Measurements from ENCODE around the gene TMEM243.
"Not testable (repeated sequence)": the region's sequence is repeated elsewhere in the genome, so short reads cannot be mapped to it uniquely, and the experiment has no call there.

TMEM243 gene

GRCh38 chr7:87219545-87220025, at the start of gene TMEM243:
TMEM243 (minus strand) TSS chr7:87219732; CDS start chr7:87219503, 229 bp downstream.
- peak; percentile 46 to 80 (median 68) for DNase-seq

GRCh38 chr7:87267239-87267900, 47.8 kb upstream of the TMEM243 start:
- DNase-seq, result no peak

- no peak for DNase-seq
These were observed 44.0 kb upstream of the TMEM243 start for GRCh38 chr7:87263537-87263936.

- DNase-seq, result no peak
These were observed 34.1 kb upstream of the TMEM243 start for GRCh38 chr7:87253589-87254087.

GRCh38 chr7:87245671-87246070, 26.1 kb upstream of the TMEM243 start:
- not testable (repeated sequence) for DNase-seq

GRCh38 chr7:87238464-87239051, 19.0 kb upstream of the TMEM243 start:
- not testable (repeated sequence) for DNase-seq

- no peak for DNase-seq
These were observed 15.4 kb upstream of the TMEM243 start for GRCh38 chr7:87234949-87235348.

- DNase-seq, result no peak
These were observed 12.2 kb upstream of the TMEM243 start for GRCh38 chr7:87231711-87232110.

GRCh38 chr7:87231258-87231657, 11.7 kb upstream of the TMEM243 start:
- DNase-seq, result no peak

GRCh38 chr7:87226495-87226894, 7.0 kb upstream of the TMEM243 start:
- no peak for DNase-seq

- DNase-seq, result no peak
These were observed 6.2 kb upstream of the TMEM243 start for GRCh38 chr7:87225696-87226095.

GRCh38 chr7:87223666-87224065, 4.1 kb upstream of the TMEM243 start:
- no peak for DNase-seq

- DNase-seq, result no peak
These were observed 1.2 kb upstream of the TMEM243 start for GRCh38 chr7:87220734-87221215.

- DNase-seq, result peak; percentile 63 to 77 (median 68)
These were observed 648 bp upstream of the TMEM243 start for GRCh38 chr7:87220026-87220733.

GRCh38 chr7:87218796-87219544, 562 bp downstream of the TMEM243 start:
- no peak for DNase-seq

- no peak for DNase-seq
These were observed 1.4 kb downstream of the TMEM243 start for GRCh38 chr7:87217983-87218653.

GRCh38 chr7:87216701-87217508, 2.6 kb downstream of the TMEM243 start:
- DNase-seq, result no peak

- no peak for DNase-seq
These were observed 4.5 kb downstream of the TMEM243 start for GRCh38 chr7:87215046-87215445.

- DNase-seq, result no peak
These were observed 5.7 kb downstream of the TMEM243 start for GRCh38 chr7:87213811-87214210.

- no peak for DNase-seq
These were observed 6.3 kb downstream of the TMEM243 start for GRCh38 chr7:87213252-87213651.

- no peak for DNase-seq
These were observed 7.0 kb downstream of the TMEM243 start for GRCh38 chr7:87212498-87212897.
